ENCODE measurements around the gene ARHGAP10. TPM values are rescaled to one million over a fixed set of nuclear protein-coding genes. Genes with fewer than 3 reads are reported as not detected.

ARHGAP10 gene
- total and polyA plus RNA-seq, 10 of the 15 experiments (the other 5 are each of a cell fraction or from before 2014, with no cell fraction given), result 1.3 to 25.8 (median 17.2) TPM

GRCh38 chr4:147964266-147964880 is 232.5 kb downstream of the ARHGAP10 start (continued):
- TF ChIP-seq GABPA (IDR thresholded peaks at IDR 0.05; ENCODE audit: low read depth) (no peak), POLR2A (IDR thresholded peaks at IDR 0.05; ENCODE audit: low read depth, low read length) (no peak), MTA3 (IDR thresholded peaks at IDR 0.05; ENCODE audit: borderline replicate concordance, low read length) (no peak), CBX5 (IDR thresholded peaks at IDR 0.05; ENCODE audit: low read depth) (no peak), RELB (IDR thresholded peaks at IDR 0.05; ENCODE audit: low read depth) (no peak), TAF1 (IDR thresholded peaks at IDR 0.05; ENCODE audit: borderline replicate concordance, low read depth, low read length) (no peak), POU2F2 (IDR thresholded peaks at IDR 0.05; ENCODE audit: borderline replicate concordance, low read depth, low read length) (no peak), MYC (IDR thresholded peaks at IDR 0.05; ENCODE audit: insufficient read depth, insufficient read length, insufficient replicate concordance, low read length, severe bottlenecking) (no peak), TCF3 (IDR thresholded peaks at IDR 0.05; ENCODE audit: borderline replicate concordance, insufficient read depth, low read depth, low read length) (no peak), PBX3 (IDR thresholded peaks at IDR 0.05; ENCODE audit: insufficient replicate concordance, low read depth, low read length) (no peak), NFYA (IDR thresholded peaks at IDR 0.05; ENCODE audit: borderline replicate concordance, low read depth, low read length) (no peak)

Measured in GM12878 (cell line).